Stimulated activated CD4-positive, alpha-beta T cell treated with anti-CD3 and anti-CD28 coated beads, Interleukin-1b, Interleukin-23, amount 100 ng/mL, for 4 hours (primary cell): ENCODE measurements around the gene LRRTM4.
"Not testable (repeated sequence)": the region's sequence is repeated elsewhere in the genome, so short reads cannot be mapped to it uniquely, and the experiment has no call there.

ENCODE experiments used
- DNase-seq, 2 donors: peaks; one replicate each; pipeline ENCODE4 v3.0.0-alpha.2; 2020; ENCODE audit warnings: low read depth in 2 of 2

The LRRTM4 gene

DNA sequence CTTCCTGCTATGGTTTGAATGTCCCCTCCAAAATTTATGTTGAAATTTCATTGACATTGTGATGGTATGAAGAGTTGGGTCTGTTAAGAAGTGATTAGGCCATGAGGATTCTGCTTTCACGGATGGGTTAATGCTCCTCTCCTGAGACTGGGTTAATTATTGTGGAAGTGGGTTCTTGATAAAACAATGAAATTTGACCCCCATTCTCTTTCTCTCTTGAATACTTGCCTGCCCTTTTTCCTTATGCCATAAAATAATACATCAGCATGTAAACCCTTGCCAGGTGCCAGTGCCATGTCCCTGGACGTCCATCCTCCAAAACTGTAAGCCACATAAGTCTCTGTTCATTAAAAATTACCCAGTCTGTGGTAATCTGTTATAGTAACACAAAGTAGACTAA is 352.8 kb downstream of the LRRTM4 start:
- DNase-seq, result no peak

DNA sequence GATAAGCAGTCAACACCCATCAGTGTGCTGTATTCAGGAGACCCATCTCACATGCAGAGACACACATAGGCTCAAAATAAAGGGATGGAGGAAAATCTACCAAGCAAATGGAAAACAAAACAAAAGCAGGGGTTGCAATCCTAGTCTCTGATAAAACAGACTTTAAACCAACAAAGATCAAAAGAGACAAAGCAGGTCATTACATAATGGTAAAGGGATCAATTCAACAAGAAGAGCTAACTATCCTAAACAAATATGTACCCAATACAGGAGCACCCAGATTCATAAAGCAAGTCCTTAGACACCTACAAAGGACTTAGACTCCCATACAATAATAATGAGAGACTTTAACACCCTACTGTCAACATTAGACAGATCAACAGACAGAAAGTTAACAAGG is 358.2 kb downstream of the LRRTM4 start:
- DNase-seq, result not testable (repeated sequence)

- no peak for DNase-seq
Measured at GRCh38 chr2:77161009-77161408, 361.2 kb downstream of the LRRTM4 start.

- DNase-seq, result no peak
Measured at GRCh38 chr2:77156599-77156998, 365.6 kb downstream of the LRRTM4 start.

DNA sequence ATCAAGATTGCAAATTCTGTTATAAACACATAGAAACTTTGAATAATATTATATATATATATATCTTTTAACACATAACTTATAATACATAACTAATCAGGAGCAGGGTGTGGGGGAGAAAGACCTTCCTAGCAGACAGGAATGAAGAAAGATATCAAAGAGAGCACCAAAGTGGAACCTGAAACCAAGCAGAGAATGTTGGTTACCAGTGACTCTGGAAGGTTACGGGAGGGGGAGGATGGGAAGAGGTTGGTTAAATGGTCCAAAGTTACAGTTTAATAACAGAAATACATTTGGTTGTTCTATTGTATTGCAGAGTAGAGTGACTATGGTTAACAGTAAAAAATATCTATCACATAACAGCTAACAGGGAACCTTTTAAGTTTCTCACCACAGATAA is 366.7 kb downstream of the LRRTM4 start:
- no peak for DNase-seq

DNA sequence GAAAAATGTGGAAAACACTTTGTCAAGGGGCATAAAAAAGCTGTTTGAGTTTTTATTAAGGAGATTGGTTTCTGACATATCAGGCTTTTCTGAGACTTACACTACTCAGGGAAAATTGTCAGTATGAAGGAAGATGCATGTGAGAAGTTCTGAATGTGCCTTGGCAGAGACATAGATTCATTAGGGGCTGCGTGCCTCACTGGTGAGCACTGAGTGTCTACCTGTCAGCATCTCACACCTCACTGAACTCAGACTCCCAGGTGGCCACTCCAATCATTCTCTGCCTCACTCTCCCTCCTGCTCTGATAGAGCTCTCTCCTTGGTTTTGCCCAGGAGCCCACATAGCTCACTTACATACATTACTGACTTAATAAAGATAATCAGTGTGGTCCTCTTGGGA is 372.6 kb downstream of the LRRTM4 start:
- no peak for DNase-seq

- DNase-seq, result no peak
Measured at GRCh38 chr2:77147153-77147552, 375.0 kb downstream of the LRRTM4 start.

GRCh38 chr2:77144772-77145171 is 377.4 kb downstream of the LRRTM4 start:
- DNase-seq, result no peak

DNA sequence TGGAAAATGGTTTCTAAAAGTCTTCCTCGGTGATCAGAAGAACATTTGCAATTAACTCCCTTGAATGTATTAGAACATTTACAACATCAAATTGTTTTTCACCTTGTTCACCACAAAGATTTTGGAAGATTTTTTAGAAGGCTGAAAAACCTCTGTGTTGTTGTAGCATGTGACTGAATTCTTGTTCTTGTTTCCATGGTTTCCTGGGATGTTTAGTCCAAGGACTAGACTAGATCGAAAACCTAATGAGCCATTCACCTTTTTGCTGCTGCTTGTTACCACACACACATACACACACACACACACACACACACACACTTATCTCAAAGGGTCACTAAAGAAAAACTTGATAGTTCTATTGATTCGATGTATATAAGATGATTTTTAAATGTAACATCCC is 380.0 kb downstream of the LRRTM4 start:
- DNase-seq, result no peak

DNA sequence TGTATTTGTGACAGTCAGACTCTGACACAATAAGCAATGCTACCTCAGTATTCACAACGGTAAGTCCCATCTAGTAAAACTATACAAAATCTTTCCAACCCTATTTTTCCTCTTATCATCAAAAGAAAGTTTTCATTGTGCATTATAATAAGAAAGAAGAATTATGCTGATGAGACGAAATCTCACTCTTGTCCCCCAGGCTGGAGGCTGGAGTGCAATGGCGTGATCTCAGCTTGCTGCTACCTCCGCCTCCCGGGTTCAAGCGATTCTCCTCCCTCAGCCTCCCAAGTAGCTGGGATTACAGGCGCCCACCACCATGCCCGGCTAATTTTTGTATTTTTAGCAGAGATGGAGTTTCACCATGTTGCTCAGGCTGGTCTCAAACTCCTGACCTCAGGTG is 393.7 kb downstream of the LRRTM4 start:
- DNase-seq, result not testable (repeated sequence)

GRCh38 chr2:77127345-77127744 is 394.8 kb downstream of the LRRTM4 start:
- no peak for DNase-seq

GRCh38 chr2:77121518-77121917 is 400.7 kb downstream of the LRRTM4 start:
- no peak for DNase-seq

DNA sequence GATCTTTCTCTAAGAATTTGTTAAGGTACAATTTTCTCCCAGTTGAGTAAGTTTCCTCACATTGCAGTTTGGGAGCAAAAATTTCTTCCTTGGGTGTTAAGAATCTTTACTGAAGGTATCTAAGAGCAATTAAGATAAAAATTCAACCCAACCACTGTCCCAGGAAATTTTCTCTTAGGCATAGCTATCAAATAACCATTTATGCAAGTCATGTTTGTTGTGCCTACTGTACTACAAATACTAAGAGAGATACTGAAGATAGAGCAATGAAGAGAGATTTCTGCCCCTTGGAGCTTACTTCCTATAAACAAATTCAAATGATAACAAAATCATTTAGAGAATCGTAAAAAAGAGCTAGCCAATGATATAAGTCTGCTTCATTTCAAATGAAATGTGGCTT is 402.8 kb downstream of the LRRTM4 start:
- no peak for DNase-seq

- no peak for DNase-seq
Measured at GRCh38 chr2:77108915-77109314, 413.3 kb downstream of the LRRTM4 start.

- no peak for DNase-seq
Measured at GRCh38 chr2:77105008-77105407, 417.2 kb downstream of the LRRTM4 start.

GRCh38 chr2:77104554-77104953 is 417.6 kb downstream of the LRRTM4 start:
- DNase-seq, result no peak

DNA sequence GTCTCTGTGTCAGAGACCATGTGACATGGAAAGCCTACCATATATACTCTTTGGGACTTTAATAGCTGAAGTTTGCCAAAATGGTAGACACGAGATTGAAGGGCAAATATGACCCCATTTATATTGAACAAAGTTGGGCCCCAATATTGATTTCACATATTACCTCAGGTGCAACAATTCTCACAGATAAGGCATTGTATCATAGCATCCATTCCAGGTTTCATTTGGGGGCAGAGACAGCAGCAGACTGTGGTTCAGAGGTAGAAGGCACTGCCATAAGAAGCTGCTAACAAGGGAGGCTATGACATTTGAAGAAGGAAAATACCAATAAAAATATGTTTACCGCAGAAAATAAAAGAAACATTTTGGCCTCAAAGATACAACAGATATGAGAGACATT is 419.2 kb downstream of the LRRTM4 start:
- DNase-seq, result no peak

GRCh38 chr2:77101796-77102452 is 420.3 kb downstream of the LRRTM4 start:
- no peak for DNase-seq

DNA sequence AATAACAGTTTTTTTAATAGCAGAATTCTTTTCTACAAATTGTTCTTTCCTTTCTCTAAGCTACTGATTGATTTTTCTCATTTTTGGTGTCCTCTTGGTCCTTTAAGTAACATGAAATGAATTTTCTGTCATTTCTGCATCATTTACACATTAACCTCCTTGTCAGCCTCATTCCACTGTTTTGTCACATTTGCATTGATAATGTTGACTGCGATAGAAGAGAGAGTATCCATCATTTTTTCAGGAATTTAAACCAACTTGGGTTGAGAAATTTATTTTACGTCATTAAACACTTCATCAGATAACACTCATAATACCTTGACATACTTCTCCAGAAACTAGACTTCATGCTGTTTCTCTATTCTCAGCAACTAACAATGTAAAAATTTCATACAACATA is 422.2 kb downstream of the LRRTM4 start:
- DNase-seq, result no peak

DNA sequence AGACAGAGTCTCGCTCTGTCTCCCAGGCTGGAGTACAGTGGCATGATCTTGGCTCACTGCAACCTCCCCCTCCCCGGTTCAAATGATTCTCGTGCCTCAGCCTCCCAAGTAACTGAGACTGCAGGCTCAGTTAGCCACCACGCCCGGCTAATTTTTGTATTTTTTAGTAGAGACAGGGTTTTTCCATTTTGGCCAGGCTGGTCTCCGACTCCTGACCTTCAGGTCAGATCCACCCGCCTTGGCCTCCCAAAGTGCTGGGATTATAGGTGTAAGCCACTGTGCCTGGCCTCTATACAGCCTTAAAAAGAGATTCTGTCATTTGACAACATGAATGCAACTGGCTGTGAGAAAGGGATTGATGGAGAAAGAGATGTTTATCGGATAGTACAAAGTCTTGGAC is 426.7 kb downstream of the LRRTM4 start:
- not testable (repeated sequence) for DNase-seq

- DNase-seq, result no peak
Measured at GRCh38 chr2:77095096-77095495, 427.1 kb downstream of the LRRTM4 start.

GRCh38 chr2:77088424-77088823 is 433.8 kb downstream of the LRRTM4 start:
- not testable (repeated sequence) for DNase-seq

DNA sequence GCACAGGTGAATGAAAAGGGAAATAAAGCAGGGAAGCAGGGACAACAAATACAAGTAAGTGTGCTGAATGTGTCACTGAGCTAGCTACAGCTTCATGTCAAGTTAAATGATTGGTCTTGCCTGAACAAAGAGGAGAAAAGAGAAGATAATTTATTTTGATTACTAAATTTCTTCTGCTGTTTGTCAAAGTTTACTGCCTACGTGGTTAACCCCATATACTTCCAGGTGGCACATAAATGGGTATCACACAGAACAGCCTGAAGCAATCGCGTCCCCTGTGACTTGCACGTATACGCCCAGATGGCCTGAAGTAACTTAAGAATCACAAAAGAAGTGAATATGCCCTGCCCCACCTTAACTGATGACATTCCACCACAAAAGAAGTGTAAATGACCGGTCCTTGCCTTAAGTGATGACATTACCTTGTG is 434.2 kb downstream of the LRRTM4 start:
- DNase-seq, result no peak

- DNase-seq, result no peak
Measured at GRCh38 chr2:77086478-77086877, 435.7 kb downstream of the LRRTM4 start.
